Suppressor macrophage treated with lipopolysaccharide for 4 hours (primary cell): Measurements from ENCODE around the gene PKP3.

ENCODE experiments used
- DNase-seq: peaks from one replicate; pipeline ENCODE4 v3.0.0-alpha.2; 2020

PKP3 gene

DNA sequence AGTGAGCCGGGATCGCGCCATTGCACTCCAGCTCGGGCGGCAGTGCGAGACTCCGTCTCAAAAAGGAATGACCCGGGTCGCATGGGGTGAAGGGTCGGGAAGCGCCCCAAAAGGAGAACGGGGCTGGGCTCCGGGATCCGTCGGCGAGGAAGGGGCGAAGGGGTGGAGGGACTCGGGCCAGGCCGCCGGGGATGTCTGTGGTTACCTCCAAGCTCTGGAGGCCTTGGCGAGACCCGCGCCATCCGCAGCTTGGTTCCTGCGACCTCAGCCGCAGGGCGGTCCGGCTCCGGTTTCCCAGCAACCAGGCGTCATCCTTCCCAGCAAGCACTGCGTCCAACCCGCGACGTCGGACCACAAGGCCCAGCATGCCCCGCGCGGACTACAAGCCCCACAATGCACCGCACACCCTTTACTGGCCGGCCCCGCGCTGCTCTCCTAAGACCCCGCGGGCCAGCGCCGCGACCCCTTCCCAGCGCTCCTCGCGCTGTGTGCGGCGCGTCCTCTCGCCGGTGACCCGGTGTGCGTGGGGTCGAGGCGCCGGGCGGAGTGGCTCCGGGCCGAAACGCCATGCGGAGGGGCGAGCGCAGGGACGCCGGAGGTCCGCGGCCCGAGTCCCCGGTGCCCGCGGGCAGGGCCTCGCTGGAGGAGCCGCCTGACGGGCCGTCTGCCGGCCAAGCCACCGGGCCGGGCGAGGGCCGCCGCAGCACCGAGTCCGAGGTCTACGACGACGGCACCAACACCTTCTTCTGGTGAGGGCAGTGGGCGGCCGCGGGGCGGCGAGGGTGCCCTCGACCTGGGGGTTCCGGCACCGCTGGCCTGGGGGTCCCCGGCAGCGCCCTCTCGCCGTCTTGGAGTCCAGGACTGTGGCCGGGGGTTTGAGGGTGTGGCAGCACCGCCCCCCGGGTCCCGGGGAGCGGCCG is 56.1 kb downstream of the PKP3 start, which contains the start of gene PTDSS2:
PTDSS2 (plus strand) TSS at position 391 of the 920 bp plus-strand sequence; CDS start at position 568, 177 bp downstream.
- DNase-seq, result peak; percentile 94

DNA sequence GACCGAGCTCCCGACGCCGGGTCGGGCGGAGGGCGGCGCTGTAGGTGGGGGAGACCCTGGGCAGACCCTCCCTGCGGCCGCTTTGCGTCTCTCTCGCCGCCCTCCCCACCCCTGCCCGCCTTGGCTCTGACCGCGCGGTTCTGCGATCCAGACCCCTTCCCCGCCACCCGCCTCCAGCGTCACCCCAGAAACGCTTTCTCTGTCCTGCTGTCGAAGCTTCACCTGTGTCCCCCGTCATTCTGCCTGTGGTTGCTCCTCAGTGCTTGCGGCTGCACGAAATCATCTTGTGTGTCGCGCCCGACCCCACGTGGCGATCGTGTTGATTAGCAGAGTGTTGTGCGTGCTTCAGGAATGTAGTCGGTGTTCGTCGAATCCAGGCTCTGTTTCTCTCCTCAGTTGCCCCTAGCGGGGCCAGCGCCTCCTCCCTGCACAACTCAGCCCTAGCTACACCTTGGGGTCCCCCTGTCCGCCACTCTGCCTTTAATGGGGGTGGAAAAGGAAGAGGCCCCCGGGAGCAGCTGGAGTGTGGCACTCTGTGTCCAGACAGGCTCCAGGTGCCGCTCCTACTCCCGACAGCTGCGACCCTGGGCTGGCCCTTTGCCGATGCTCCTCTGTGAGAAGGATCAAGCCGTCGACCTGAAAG is 56.9 kb downstream of the PKP3 start:
- peak; percentile 54 for DNase-seq

DNA sequence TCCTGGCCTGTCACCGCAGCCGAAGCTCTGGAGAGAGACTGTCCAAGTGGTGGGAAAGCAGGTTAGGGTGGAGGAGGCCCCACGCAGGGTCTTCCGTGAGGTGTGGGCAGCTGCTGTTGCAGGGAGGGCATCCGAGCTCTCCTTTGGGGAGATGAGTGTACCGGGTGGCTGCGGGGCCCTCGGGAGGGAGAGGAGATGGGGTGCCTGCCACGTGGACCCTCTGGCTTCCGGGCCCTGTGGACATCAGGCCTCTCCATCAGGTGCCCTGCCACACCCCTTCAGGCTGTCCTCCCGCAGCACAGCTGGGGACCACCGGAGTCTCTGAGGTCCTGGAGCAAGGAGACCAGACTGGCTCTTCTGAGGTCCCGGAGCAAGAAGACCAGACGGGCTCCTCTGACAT is 57.7 kb downstream of the PKP3 start:
- no peak for DNase-seq

DNA sequence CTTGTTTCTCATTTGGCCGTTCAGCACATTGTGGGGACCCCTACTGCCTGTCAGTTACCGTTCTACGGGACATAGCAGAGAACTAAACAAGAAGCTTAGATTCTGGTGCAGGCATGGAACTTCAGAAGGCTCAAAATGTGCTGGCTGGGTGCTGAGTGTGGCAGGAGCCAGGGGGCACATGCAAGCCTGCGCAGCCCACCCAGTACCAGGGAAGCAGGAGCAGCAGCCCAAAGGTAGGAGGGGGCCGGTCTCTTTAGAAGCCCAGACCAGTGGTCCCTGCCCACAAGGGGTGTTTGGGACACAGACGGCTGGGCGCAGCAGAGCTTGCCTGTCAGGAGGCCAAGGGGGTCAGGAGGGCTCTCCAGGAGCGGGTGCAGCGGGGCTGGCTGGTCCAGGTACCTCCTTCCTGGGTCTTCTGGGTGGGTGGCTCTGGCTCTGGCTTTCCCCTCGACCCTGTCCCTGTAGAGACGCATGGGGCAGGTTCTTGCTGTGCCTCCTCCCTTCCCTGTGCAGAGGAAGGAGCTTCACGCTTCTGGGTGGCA is 58.3 kb downstream of the PKP3 start:
- DNase-seq, result no peak

DNA sequence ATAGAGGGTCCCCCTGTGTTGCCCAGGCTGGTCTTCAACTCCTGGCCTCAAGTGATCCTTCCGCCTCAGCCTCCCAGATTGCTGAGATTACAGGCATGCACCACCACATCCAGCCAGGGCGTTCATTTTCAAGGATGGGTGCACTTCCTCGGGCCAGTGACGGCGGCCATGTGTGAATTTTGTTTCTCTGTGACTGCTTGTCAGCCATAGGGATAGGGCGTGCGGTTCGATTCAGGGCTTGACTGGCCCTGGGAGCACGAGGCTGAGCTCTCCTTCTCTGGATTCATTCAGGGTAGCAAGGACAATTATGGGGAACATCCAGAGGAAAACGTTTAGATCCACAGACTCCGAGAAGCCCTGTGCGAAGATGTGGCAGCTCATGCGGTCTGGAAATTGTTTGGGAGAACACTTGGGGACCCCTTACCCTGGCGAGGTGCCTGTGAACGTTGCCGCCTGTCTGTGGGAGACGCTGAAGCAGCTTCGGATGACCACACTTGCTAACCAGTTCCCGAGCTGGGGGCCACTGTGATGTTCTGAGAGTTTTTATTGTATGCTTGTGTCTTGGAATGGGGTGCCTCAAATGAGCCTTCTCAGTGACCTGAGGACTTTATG is 59.0 kb downstream of the PKP3 start:
- DNase-seq, result no peak

DNA sequence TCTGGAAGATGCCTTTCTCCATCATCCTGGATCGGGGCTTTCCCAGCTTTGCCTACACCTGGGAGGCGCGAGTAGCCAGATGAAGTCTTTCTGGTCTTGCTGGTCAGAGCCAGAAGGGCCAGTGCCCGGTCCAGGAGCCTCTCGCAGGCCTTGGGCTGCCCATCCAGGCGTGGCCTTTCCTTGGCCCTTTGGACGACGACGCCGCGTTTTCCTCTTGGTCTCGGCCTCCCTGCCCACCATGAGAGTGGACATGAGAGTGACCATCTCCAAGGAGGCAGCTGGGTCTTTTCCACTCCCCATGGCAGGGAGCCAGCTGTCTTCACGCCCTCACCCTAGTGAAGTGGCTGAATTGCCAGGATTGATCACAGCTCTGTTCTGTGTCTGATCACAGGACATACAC is 59.6 kb downstream of the PKP3 start:
- no peak for DNase-seq

DNA sequence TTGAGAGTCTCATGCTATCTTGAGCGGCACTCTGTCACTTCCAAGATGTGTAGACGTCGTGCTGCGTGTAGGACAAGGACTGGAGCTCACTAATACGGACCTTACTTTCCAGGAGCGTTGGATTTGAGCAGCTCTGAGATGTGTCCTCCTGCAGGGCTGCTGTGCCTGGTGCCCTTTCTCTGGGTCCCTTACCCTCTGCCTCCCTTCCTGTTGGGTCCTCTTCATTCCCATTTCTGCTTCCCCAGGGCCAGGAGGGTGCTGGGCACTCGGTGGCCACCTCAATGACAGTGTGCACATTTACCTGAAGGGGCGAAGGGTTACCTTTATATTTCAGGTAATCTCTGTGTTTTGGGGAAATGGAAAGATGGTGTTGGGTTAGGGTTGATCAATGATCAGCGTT is 60.0 kb downstream of the PKP3 start:
- DNase-seq, result no peak
